DOHH2 (cell line): ENCODE results near the gene CACNB4.

Experiments used
- H3F3A ChIP-seq: fragments of 200-600 bp; sonication (generic), shearing (Covaris generic); 2 replicates; pipeline ENCODE4 v1.6.0; 2016; ENCODE audit warnings: antibody characterized with exemption, mild to moderate bottlenecking; ENCODE audit not compliant: control insufficient read depth, insufficient read depth
- H3K27ac ChIP-seq: fragments of 200-600 bp; sonication (generic); 2 replicates; pipeline ENCODE4 v1.5.1; 2014; ENCODE audit warnings: low read depth, mild to moderate bottlenecking, low read length, moderate library complexity
- H3K27me3 ChIP-seq: fragments of 200-600 bp; sonication (generic); 2 replicates; pipeline ENCODE4 v1.6.1; 2014; ENCODE audit warnings: mild to moderate bottlenecking, low read length, mixed read lengths; ENCODE audit not compliant: control insufficient read depth
- H3K36me3 ChIP-seq: fragments of 200-600 bp; sonication (generic); 2 replicates; pipeline ENCODE4 v1.6.1; 2014; ENCODE audit warnings: mild to moderate bottlenecking, low read length, moderate library complexity, mixed read lengths; ENCODE audit not compliant: control insufficient read depth
- H3K4me1 ChIP-seq: fragments of 200-600 bp; sonication (generic); 2 replicates; pipeline ENCODE4 v1.6.1; 2014; ENCODE audit warnings: mild to moderate bottlenecking, low read length, mixed read lengths; ENCODE audit not compliant: control insufficient read depth
- H3K4me2 ChIP-seq: fragments of 200-600 bp; sonication (generic); 2 replicates; pipeline ENCODE4 v1.6.0; 2014; ENCODE audit warnings: mild to moderate bottlenecking, low read length, moderate library complexity
- H3K4me3 ChIP-seq: fragments of 200-600 bp; sonication (generic); 2 replicates; pipeline ENCODE4 v1.5.1; 2014; ENCODE audit warnings: mild to moderate bottlenecking, low read length, mixed read lengths
- H3K79me2 ChIP-seq: fragments of 200-600 bp; sonication (generic); 2 replicates; pipeline ENCODE4 v1.6.1; 2014; ENCODE audit warnings: mild to moderate bottlenecking, low read length, mixed read lengths; ENCODE audit not compliant: control insufficient read depth
- H3K9me2 ChIP-seq: fragments of 200-600 bp; sonication (generic); replicated peaks from 2 replicates; pipeline ENCODE4 v1.6.1; 2014; ENCODE audit warnings: mild to moderate bottlenecking, low read length, mixed read lengths; ENCODE audit not compliant: control insufficient read depth
- H3K9me3 ChIP-seq: fragments of 200-600 bp; sonication (generic); 2 replicates; pipeline ENCODE4 v1.6.1; 2014; ENCODE audit warnings: antibody characterized with exemption, low read length, mixed read lengths; ENCODE audit not compliant: control insufficient read depth, insufficient read depth
- H4K20me1 ChIP-seq: fragments of 200-600 bp; sonication (generic); 2 replicates; pipeline ENCODE4 v1.6.0; 2014; ENCODE audit warnings: low read depth, mild to moderate bottlenecking, antibody characterized with exemption, low read length, moderate library complexity; ENCODE audit not compliant: control insufficient read depth, insufficient read depth
- EZH2phosphoT487 ChIP-seq: fragments of 200-600 bp; sonication (generic); IDR thresholded peaks from 2 replicates; pipeline ENCODE4 v1.6.1; 2017; ENCODE audit warnings: borderline replicate concordance, mild to moderate bottlenecking, antibody characterized with exemption, low read length, moderate library complexity, mixed read lengths
- TF ChIP-seq, protein P1 (sequence below): fragments of 200-600 bp; sonication (generic); IDR thresholded peaks from one replicate; pipeline ENCODE4 v1.5.1; 2014; ENCODE audit warnings: antibody characterized with exemption, mild to moderate bottlenecking, low read depth, low read length; ENCODE audit not compliant: poor library complexity, severe bottlenecking

CACNB4 gene

DNA sequence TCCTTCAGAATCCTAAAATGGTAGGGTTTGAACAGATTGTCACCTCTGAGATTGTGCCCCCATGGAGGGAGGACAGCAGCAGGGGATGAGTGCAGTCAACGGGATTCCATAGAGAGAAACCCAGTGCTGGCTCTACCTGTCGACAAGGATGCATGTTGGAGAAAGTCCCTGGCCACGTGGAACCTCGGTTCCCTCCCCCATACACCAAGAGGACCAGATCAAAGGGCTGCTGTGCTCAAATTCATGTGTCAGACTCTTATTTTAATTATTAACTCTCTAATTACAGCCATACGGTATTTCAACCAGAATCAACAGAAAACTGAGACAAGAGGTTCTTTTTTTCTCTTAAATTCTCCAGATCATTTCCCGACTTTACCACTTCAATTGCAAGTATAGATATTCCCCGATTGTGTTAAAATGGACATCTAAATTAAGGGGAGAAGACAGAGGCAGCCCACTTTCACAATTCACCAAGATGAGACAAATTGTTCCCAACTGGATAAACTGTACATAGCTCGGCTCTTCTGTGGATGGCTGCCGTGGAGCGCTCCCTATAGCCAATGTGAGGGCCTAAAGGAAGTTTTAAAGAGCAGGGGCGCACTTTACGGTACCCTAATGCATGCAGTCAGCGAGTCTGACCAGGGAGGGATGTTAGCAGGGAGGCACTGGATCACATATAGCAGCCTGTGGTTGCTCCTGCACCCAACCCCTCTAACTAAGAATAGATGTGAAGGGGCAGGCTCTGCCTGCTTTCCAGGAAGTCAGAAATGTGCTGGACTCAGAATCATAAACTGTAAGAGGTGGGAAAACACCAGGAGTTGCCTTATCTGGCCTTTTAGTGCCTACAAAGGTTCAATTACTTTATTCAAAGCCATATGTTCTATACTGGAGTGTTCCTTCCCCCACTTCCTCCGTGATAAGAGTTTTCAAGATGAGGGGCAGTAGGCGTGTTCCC, 123.1 kb downstream of the CACNB4 start:
- Histone ChIP-seq H3K4me1 (no peaks in the 10 kb centered on the region), H3K4me3 (no peak overlapping the region), H3K9me2 (no peaks in the 10 kb centered on the region), H3K9me3 (no peaks in the 10 kb centered on the region), H3K27me3 (peaks cover 7% of the 10 kb centered on the region; the same call in 1 of the 2 replicates), H3F3A (no peaks in the 10 kb centered on the region), H3K36me3 (no peaks in the 10 kb centered on the region), H4K20me1 (no peaks in the 10 kb centered on the region), H3K79me2 (no peaks in the 10 kb centered on the region), H3K27ac (no peak overlapping the region), H3K4me2 (no peak overlapping the region)
- TF ChIP-seq, protein P1, sequence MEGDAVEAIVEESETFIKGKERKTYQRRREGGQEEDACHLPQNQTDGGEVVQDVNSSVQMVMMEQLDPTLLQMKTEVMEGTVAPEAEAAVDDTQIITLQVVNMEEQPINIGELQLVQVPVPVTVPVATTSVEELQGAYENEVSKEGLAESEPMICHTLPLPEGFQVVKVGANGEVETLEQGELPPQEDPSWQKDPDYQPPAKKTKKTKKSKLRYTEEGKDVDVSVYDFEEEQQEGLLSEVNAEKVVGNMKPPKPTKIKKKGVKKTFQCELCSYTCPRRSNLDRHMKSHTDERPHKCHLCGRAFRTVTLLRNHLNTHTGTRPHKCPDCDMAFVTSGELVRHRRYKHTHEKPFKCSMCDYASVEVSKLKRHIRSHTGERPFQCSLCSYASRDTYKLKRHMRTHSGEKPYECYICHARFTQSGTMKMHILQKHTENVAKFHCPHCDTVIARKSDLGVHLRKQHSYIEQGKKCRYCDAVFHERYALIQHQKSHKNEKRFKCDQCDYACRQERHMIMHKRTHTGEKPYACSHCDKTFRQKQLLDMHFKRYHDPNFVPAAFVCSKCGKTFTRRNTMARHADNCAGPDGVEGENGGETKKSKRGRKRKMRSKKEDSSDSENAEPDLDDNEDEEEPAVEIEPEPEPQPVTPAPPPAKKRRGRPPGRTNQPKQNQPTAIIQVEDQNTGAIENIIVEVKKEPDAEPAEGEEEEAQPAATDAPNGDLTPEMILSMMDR, result no peak
- no peak for TF ChIP-seq EZH2phosphoT487

DNA sequence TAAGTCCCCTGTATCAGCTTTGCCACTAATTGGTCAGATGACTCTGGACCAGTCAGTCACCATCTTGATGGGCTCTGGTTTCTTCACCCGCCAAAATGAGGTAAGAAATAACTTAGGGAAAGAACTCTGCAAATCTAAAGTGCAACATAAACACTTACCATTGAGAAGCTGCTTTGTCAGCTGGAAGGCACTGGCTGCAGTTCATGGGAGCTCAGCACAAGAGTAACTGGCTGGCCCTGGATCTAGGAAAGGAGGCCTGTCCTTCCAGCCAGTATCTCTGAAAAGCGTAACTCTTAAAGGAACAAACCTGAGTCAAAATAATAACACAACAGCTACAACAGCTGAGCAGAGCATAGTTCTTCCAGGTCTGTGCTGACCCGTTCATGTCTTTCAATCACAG, 123.9 kb downstream of the CACNB4 start:
- H4K20me1 ChIP-seq, result no peaks in the 10 kb centered on the region
- H3K27me3 ChIP-seq, result peaks cover 7% of the 10 kb centered on the region; the same call in 1 of the 2 replicates
- no peak overlapping the region for H3K27ac ChIP-seq
- H3K4me2 ChIP-seq, result no peak overlapping the region
- no peaks in the 10 kb centered on the region for H3K9me2 ChIP-seq
- no peak for TF ChIP-seq EZH2phosphoT487
- no peak overlapping the region for H3K4me3 ChIP-seq
- H3K4me1 ChIP-seq, result no peaks in the 10 kb centered on the region
- H3K36me3 ChIP-seq, result no peaks in the 10 kb centered on the region
- H3K79me2 ChIP-seq, result no peaks in the 10 kb centered on the region
- no peaks in the 10 kb centered on the region for H3F3A ChIP-seq
- H3K9me3 ChIP-seq, result no peaks in the 10 kb centered on the region

DNA sequence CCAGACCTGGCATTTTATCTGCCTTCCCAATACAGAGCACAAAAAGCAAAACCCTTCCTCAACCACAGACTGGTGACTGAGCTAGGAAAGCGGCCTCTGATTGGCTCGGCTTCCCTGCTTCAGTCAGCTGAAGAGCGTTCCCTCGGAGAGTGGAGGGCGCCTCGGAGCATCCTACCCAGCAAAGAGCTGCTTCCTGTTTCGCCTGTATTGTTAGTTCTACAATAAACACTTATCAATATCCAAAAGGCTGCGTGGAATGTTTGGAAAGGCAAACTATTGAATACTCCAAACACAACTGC, 125.0 kb downstream of the CACNB4 start:
- Histone ChIP-seq H3K79me2 (no peaks in the 10 kb centered on the region), H3K4me3 (no peak overlapping the region), H3K4me1 (no peaks in the 10 kb centered on the region), H4K20me1 (no peaks in the 10 kb centered on the region), H3K9me3 (no peaks in the 10 kb centered on the region), H3K36me3 (no peaks in the 10 kb centered on the region), H3K9me2 (no peaks in the 10 kb centered on the region), H3K27me3 (peaks cover 7% of the 10 kb centered on the region; the same call in 1 of the 2 replicates), H3K4me2 (no peak overlapping the region), H3F3A (no peaks in the 10 kb centered on the region), H3K27ac (no peak overlapping the region)
- no peak for TF ChIP-seq EZH2phosphoT487
- TF ChIP-seq, protein P1, result no peak

DNA sequence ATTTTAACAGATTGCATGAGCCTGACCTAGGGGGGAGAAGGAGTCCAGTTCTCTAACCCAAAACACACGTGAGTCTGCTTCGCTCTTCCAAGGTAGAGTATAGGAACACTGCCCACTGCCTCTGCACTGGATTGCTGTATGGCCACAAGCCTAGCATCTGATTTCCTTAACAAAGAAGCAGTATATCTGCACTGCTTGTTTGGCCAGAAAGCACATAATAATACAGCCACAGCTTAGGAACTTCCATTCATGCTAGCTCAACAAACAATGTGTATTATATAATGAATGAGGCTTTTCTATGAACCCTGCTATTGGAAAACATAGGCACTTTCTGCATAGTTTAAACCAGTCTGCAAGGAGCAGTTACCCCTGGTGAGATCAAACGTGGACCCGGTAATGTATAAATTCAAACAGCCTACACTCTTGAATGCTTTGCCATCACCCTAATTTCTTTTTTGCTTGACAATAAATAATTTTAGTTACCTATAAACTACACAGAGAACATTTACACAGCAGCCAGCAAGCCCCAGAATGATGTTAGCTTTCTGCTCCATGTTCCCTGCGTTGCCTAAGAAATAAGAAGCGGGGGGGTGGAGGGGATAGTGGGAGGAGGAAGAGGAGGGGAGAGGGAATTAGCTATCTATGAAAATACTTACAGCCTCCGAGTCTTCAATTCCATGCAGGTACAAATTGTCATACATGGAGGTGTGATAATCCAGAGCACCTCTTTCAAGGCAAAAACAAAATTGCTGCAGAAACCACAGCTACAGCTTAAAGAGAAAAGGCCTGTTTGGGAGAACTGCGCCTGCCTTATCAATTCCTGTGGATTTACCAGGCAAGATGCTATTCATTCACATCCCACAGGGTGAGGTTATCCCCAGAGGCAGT, 125.6 kb downstream of the CACNB4 start:
- H3K36me3 ChIP-seq, result no peaks in the 10 kb centered on the region
- H3K27me3 ChIP-seq, result peaks cover 7% of the 10 kb centered on the region; the same call in 1 of the 2 replicates
- no peaks in the 10 kb centered on the region for H3F3A ChIP-seq
- H3K9me2 ChIP-seq, result no peaks in the 10 kb centered on the region
- no peaks in the 10 kb centered on the region for H3K79me2 ChIP-seq
- no peak overlapping the region for H3K4me3 ChIP-seq
- no peak overlapping the region for H3K27ac ChIP-seq
- TF ChIP-seq EZH2phosphoT487, result no peak
- TF ChIP-seq, protein P1, result no peak
- no peaks in the 10 kb centered on the region for H3K4me1 ChIP-seq
- H3K4me2 ChIP-seq, result no peak overlapping the region
- no peaks in the 10 kb centered on the region for H3K9me3 ChIP-seq
- H4K20me1 ChIP-seq, result no peaks in the 10 kb centered on the region
